Erythroblast (primary cell): Measurements from ENCODE around the gene VWC2L.

Source experiments
- GATA1 ChIP-seq: IDR thresholded peaks from 2 replicates; pipeline ENCODE4 v1.6.1; 2011; ENCODE audit warnings: low read depth, mild to moderate bottlenecking, control low read depth, low read length, moderate library complexity
- POLR2A ChIP-seq: IDR thresholded peaks from 2 replicates; pipeline ENCODE4 v1.6.1; 2011; ENCODE audit warnings: mild to moderate bottlenecking, low read length

- TF ChIP-seq POLR2A = no peak
- no peak for TF ChIP-seq GATA1
Measured at GRCh38 chr2:214497489-214497888, 86.6 kb downstream of the VWC2L start.
